NK-92 (cell line): ENCODE measurements around the gene BMPR1A.
"Not testable (repeated sequence)": the region's sequence is repeated elsewhere in the genome, so short reads cannot be mapped to it uniquely, and the experiment has no call there.

Experiments
- DNase-seq: peaks from one replicate; lab custom pipeline; 2025; ENCODE audit not compliant: unreplicated experiment; lab: John Stamatoyannopoulos, UW

Gene BMPR1A

DNA sequence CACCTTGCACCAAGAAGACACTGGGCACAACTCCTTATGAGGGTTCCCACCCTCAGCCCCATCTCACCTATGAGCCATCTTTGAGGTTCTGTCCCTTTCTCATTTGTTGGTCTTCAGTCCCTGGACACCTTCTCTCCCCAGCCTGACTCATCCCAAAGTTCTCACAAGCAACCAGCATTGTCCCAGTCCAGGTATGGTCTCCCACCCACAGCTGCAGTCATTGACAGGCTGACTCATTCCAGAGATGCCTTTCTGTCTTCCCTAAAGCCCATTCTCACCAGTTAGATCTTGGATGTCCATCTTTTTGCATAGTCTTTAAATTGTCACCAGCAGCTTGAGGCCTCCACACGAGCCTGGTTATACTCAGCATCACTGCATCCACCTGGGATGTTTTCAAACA, 26.7 kb upstream of the BMPR1A start:
- no peak for DNase-seq

DNA sequence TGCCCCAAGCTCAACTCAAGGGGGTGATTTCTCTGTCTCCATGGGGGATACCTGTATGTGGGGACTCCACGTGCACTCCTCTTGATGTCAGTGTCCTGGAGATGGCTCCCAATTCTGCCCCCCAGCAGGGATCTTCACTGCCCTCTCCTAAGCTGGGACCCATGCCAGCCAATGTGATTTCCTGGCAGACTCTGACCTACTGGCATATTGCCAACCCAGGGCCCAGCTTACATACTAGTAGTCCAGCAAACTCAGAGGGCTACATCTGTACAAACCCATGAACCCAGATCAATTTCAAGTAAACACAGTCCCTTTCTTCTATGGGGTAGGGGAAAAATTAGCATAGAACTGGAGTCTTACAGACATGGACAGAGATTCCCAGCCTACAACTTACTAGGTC, 26.2 kb upstream of the BMPR1A start:
- no peak for DNase-seq

DNA sequence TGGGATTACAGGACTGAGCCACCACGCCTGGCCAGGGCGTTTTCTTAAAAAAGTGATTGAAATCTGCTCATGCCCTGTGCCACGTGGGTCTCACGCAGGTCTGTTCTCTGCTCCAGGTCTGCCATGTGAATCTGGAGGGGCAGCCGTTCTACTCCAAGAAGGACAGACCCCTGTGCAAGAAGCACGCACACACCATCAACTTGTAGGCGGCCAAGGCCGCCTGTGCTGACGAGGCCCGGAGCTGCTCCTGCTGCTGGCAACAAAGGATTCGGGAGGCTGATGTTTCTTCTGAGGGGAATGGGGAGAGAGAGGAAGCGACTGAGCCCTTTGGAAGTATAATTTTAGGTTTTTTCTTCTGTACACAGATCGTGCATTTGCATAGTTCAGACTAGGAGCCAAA, 23.6 kb upstream of the BMPR1A start:
- no peak for DNase-seq

DNA sequence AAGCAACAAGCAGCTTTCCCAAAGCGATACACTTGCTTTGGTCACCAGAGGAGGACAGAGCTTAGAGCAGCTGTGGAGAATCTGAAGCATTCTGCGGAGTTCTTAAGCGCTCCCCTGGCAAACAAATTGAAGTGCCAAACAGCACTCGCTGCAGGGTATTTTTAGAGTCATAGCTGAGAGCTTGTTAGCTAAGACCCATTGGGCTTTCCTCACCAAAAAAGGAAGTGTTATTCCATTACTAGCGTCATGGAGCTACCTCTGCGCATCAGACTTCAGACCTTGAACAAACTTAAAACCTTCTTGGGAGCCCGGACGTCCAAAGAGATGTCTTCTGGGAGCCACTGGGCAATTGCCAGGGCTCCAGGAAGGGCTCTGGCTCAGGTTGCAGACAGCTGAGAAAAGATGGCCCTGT, 23.2 kb upstream of the BMPR1A start:
- DNase-seq: no peak

DNA sequence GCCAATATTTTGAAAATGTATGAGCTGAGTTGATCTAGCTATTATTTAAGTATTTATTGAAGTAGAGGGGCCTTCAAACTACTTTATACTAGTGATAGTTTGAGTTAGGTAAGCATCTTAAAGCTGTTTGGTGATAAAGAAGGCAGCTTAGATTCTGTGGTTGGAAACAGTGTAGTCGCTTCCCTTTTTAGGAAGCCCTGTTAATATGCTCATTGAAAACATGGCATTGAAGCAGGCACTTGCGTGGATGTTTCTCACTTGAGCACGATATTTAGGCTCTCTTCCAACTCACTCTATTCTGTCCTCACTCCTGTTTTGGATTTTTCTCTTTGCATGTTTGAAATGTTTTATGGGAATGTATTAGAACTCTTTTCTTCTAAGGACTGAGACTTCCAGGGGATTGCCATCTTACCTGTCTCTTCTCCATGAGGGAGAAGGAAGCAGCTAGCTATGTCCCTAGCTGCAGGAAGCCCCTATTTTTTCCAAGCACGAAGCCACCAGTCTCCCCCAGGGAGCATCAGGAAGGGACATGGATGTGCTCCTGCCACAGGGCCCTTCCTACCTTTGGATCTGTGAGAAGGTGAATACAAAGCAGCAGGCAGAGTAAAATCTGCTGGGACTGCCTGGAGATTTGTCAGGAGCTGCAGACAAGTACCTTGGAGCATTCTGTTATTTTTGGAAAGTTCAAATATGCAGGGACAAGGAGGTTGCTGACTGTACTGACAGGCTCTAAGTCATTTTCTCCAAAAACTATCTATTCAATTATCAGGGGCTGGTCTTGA, 22.0 kb upstream of the BMPR1A start:
- DNase-seq: no peak

DNA sequence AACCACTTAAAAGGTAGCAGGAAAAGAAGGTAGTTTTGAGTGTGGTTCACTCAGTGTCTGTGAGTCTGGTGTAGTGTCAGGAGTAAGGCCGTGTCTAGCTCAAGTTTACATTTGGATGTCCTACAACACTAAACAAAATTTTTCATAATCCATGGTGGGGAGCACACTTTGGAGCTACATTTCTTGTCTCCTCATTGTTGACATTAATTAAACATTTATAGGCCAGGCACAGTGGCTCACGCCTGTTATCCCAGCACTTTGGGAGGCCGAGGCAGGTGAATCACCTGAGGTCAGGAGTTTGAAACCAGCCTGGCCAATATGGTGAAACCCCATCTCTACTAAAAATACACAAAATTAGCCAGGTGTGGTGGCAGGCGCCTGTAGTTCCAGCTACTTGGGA, 21.1 kb upstream of the BMPR1A start:
- DNase-seq: not testable (repeated sequence)

DNA sequence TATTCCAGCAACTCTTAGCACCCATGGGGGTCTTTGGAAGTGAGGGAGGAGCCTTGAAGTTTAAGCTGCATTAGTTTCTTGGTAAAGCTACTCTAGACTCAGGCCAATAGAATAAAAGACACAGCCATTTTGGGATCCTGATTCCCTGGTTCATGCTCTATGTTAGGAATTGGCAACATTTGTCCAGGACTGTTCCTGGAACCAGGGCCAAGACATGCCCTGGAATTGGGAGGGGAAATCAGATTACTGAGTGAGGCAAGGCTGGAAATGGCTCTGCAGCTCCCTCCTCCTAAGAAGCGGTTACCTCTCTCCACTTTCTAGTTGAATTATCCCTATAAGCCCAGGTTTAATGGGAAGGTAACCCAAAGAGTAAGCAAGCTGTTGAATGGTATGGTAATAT, 14.2 kb upstream of the BMPR1A start:
- DNase-seq: no peak

DNA sequence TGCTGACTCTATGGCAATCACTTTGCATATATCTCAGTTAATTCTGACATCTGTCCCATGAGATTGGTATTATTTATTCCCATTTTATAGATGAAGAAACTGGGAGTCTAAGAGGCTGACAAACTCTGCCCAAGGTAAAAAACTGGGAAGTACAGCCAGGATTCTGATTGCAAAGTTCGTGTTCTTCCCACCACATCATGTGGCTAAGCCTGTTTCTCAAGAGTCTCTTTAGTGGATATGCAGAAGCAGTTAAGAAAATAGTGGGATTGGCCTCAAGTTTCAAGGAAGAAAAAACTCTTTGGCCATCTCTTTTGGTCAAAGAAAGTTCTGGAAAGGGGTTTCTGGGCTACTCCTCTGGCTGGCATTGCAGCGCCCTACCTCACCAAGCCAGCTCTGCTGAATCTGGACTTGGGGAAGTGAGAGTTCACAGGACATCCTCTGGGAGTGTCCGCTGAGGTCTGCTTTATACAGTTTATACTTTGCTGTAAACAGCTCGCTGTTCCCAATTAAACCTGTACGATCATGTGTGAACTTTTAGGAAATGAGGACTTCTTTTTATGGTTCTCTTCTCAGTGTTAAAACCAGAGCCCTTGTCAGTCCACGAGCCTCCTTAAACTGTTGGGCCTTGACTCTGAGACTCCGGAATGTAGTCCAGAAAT, 12.2 kb upstream of the BMPR1A start:
- DNase-seq: no peak

DNA sequence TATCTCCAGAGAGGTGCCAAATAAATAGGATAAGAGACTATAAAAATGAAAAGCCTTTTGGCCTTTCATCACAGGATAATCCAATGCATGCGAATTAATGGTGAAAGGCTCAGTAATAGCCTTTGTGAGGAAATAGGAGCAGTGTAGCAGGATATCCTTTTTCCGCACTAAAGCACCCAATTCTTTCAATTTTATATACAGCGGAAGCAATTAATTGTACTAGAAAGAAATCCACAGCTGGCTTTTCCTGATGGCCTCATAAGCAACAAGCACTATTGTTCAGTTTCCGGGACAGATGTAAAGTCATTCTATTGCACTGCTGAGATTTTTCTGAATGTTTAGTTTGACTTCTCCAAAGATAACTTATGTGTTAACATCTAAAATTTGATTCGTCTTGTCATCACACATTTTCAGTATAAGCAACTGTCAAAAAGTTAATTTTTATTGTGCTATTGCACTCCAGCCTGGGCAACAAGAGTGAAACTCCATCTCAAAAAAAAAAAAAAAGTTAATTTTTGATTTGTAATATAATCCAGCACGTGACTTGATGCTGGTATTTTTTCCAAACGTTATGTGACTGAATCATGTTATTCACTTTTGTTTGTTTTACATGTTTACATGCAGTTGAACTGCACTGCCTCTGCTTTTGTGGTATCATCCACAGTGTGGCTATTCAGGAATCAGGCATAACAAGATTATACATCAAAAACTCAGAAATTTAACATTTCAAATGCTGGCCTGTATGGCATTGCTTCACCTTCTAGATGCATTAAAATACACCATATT, 8.4 kb upstream of the BMPR1A start:
- DNase-seq: no peak

DNA sequence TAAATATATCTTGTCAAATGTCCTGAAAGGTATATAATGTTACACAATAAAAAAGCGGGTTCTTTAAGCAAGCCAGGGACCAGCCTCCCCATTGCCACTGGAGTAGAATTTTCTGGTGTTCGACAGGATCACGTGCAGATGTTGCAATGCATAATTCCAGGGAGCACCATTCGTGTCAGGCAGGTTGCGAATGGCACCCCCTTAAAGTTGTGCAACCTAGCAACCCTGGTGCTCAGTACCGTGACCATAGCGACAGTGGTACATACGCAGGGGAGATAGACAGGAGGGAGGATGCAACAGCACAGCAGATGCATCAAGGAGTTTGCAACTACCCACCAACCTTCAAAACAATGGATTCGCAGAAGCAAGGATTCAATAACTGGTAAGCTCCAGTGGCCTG, 6.6 kb upstream of the BMPR1A start:
- DNase-seq: no peak

DNA sequence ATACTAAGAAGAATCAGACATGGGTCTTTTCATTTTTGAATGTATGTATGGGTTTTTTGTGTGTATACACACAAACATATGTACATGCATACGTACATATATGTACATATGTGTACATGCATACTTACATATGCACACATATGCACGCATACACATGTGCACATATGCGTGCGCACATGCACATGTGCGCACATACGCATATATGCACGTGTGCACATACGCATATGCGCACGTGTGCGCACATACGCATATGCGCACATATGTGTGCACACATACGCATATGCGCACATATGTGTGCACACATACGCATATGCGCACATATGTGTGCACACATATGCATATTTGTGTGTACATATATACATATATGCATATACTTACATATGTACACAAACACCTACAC, 4.9 kb upstream of the BMPR1A start:
- no peak for DNase-seq

DNA sequence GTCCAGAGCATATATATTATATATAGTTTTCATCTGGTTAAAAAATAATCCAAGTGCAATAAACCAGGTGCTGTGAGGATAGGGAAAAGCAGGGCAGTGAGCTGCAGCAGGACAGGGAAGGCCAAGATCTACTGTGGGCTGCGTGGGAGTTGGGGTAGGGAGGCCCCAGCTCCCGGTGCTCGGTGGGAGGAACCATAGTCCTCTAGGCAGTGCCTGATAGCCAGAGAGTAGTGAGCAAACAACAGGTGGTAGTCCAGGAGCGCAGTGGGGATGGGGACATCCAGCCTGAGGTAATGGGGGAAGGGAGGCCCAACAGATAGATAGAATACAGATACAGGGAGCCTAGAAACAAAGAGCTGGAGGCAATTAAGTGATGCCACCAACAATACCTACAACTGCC, 4.1 kb upstream of the BMPR1A start:
- DNase-seq: no peak

DNA sequence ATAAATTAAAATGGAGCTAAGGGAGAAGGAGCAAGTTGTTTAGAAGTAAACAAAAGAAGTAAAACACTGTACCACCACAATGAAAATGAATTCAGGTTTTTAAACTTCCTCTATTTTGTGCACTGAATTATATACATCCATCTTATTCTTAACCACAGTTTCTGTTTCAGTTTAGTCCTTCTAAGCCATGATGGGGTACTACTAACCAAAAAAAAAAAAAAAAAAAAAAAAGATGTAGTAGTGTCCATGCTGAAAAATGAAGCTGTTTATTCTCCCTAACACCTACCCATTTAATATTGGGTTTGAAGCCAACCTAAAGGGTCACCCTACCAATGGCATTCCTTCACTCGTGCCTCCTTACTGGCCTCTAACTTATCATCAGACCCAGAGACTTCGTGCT, 3.4 kb upstream of the BMPR1A start:
- no peak for DNase-seq

DNA sequence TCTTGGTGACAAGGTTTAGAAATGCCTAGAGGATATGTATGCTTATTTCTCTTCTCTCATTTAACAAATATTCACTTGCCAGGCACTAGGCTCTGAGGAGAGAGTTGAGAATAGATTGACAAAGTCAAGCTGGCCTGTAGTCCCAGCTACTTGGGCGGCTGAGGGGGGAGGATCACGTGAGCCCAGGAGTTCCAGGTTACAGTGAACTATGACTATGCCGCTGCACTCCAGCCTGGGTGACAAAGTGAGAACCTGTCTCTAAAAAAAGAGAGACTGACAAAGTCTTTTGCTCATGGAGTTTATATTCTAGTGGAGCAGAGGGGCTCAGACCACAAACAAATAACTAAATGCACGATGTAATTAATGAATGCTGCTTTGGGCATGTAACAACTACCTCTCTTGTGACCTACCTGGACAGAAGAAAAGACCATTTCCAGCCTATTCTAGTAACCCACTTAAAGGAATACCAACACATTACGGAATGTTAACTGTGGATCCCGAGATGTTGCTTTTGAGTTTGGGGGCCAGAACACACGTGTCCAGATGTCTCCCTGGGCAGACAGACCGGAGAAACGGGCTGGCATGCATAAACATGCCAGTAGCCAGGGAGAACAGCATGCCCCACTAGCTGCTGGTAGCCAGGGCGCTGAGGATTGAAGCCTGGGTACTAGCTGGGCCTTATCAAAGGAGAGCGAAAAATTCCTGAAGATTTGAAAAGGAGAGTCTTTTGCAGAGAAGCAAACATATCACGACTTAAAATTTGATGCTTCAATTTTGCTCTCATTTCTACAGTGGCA, 2.6 kb upstream of the BMPR1A start:
- no peak for DNase-seq

DNA sequence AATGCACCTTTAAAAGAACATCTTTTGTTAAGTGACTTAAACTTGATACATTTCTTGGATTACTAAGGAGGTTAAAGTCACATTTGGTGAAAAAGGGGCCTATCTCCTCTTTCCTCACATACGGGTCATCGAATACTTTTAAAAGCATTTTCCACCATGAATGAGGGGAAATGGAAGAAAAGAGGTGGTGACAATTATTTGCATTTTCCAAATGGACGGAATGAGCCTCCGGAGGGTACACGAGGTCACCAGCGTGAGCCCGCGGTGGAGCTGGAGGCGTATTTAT, 1.0 kb upstream of the BMPR1A start:
- DNase-seq: no peak

DNA sequence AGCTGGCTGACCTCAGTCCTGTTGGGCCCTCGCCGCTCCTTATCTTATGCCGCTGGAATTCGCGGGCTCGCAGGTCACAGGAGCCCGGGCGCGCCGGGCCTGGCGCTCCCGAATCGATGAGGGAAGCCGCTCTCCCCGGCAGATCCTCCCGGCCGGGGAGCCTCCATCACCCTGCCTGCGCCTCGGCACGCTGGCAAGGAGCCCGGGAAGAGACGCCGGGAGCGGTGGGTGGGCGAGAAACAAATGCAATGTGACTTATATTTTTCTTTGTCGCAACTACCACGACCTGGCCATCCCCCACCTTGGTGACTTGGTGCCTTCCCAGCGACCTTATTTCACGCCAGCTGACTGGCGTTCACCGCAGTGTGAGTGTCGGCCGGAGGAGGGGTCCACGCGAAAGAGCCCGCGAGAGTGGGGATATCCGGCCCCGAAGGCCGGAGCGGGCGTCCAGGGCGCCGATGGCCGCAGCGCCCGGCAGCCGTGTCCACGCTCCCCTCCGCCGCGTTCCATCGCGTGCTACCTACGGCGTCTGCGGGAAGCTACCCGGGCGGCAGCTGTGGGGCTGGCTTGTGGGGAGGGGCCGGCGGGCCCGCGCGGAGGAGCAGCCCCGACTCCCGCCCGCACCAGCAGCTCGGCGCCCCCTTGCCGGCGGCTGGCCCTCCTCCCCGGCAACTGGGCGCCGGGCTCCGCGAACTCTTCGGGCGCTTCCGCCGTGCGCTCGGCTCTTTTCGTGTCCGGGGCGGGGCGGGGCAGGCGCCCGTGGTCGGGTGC, 494 bp upstream of the BMPR1A start:
- DNase-seq: no peak

DNA sequence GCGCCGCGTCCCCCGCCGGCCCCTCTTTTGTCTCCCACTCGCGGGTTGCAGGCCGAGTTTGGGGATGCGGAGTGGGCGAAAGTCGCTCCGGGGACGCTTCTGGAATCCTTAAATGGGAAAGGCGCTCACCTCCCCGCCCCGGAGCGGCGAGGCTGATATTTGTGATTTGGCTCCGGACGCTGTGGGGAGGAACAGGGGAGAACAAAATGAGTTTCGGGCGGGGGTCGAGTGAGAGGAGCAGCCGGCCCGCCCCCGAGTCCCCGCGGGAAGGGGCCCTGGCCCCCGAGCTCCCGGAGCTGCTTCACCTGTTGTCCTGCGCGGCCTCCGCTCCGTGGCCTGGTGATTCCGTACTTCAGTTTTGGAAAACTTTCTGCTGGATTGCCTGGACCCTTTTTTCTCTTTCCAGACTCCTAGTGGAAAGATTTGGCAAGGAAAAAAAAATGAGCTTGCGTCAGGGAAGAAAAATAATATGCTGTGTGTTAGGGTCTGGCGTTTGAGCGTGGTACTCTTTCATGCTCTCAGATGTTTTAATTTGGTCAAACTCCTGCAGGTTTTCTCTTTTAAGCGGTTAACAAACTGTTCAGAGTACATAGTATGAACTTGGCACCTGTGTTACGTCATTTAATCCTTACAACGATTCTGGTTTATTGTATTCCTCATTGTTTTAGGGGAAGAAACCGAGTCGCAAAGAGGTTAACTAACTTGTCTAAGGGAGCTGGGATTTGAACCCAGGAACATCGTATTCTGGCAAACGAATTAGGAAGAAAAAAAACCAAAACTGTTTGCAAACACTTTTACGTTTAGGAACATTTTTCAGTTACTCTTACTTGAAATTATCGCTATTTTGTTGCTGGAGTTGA, 924 bp downstream of the BMPR1A start:
- DNase-seq: no peak

DNA sequence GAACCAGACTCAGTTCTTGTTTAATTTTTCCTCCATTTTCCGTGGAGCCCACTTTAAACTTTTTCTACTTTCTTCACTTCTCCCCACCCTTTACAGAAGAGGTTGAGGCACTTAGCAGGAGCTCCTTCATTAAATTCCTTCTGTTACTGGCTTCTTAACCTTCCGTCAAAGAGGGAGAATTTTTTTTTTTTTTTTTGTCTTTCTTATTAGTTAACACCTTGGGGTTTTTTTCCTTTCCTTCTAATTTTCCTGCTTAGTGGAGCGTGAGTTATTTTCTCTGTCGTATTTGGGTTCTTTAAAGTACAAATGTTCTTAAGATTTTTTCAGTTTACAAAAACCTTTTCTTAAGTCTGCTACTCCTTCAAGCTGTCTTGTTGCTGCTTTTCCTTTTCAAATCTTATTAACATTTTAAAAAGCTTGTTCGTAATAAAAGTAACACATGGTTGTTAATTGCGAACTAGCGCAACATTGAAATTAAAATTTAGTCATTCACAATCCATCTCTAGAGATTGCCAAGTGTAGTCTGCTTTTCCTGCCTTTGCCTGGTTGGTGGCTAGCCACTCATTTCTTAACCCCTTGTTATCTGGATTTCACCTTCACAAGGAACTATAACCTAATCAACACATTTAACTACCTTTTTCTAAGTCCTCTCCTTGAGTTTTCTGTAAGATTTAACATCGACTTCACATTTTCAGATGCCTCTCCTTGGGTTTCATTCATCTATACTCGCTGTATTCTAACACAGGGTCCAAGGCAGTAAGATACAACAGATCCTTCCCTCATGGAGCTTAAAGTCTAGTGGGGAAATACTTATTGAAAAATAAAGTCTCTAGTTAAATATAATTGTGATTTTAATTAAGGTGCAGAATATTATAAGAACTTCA, 2.0 kb downstream of the BMPR1A start:
- no peak for DNase-seq
